Myocyte (in vitro differentiated cells): ENCODE results near the gene PHF21B. TPM values are rescaled to one million over a fixed set of nuclear protein-coding genes. Genes with fewer than 3 reads are reported as not detected.
A peak's percentile ranks its signal among the peaks of the same experiment; 100 is the strongest.

Source experiments
- DNase-seq: peaks from one replicate; pipeline ENCODE4 v3.0.0-alpha.2; 2012; ENCODE audit warnings: low read depth
- total RNA-seq: library from RNA; depleted of rRNA; stranded (reverse); fragments of >200 nt; gene quantifications from 2 replicates; pipeline ENCODE4 v1.2.3, GENCODE V29; 2014

The PHF21B gene
- total RNA-seq, 1 donor from 2014 or later = 0.35 TPM

GRCh38 chr22:45019861-45020655 is 10.3 kb upstream of the PHF21B start:
- no peak for DNase-seq

DNA sequence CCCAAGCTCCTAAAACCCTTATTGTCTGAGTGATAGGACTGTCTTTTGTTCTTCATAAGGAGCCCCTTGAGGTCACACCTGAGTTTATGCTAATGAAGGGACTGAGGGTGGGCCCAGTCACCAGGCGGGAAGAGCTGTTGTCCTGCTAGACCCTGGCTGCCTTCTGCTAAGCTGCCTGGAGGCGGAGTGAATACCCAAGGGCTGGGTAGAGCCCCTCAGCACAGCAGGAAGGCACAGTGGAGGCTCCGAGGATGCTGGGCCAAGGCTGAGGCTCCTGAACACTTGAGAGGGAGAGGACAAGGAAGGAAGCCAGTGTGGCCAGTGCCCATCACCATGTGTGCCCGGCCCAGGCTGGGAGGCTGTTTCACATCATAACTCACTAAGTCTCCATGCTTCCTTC is 4.8 kb upstream of the PHF21B start:
- DNase-seq = no peak

GRCh38 chr22:45013138-45013537 is 3.3 kb upstream of the PHF21B start:
- DNase-seq = no peak

GRCh38 chr22:45010532-45010900 is 711 bp upstream of the PHF21B start:
- no peak for DNase-seq

GRCh38 chr22:45008751-45009605 is 827 bp downstream of the PHF21B start:
- DNase-seq = peak; percentile 22

DNA sequence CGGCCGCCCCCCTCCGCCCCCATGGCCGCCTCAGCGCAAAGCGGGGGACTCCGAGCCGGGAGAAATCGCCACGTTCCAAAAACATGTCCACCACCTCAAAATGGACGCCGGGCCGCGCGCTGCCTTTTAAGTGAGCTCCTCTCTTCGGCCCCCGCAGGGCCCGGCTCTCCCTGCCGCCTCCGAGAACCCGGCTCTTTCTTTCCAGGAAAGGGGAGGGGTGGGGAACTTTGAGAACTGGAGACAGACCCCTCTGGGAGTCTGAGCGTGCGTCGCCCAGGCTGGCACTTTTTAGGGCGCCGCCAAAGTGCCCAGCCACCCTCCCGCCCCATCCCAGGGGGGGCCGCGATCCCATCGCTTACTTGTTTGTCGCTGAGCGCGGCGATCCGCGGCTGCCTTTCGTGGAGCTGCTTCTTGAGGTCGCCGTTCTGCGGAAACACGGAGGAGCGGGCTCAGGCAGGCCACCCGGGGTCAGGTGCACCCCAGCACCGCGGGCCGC is 1.6 kb downstream of the PHF21B start:
- DNase-seq = peak; percentile 4

- peak; percentile 56 for DNase-seq
Observed at GRCh38 chr22:45007391-45008185, 2.2 kb downstream of the PHF21B start.

DNA sequence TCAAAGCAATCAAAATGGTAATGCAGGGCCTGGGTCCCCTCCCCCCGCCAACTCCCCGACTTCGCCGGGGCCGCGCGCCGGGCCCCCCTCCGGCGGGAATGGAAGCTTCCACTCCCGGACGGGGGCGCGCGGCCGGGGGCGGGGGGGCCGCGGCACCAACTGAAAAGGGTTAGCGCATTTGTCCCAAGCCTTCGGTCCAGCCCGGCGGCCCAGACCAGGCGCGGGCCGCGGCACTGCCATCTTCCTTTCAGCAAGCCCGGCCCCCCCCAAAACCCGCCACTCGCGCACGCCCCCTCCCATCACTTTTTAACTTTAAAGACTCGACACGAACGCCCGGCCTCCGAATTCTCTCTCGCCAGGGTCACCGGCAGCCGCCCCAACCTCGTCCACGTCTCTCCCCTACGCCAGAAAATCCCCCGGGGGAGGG is 2.8 kb downstream of the PHF21B start:
- peak; percentile 2 for DNase-seq

DNA sequence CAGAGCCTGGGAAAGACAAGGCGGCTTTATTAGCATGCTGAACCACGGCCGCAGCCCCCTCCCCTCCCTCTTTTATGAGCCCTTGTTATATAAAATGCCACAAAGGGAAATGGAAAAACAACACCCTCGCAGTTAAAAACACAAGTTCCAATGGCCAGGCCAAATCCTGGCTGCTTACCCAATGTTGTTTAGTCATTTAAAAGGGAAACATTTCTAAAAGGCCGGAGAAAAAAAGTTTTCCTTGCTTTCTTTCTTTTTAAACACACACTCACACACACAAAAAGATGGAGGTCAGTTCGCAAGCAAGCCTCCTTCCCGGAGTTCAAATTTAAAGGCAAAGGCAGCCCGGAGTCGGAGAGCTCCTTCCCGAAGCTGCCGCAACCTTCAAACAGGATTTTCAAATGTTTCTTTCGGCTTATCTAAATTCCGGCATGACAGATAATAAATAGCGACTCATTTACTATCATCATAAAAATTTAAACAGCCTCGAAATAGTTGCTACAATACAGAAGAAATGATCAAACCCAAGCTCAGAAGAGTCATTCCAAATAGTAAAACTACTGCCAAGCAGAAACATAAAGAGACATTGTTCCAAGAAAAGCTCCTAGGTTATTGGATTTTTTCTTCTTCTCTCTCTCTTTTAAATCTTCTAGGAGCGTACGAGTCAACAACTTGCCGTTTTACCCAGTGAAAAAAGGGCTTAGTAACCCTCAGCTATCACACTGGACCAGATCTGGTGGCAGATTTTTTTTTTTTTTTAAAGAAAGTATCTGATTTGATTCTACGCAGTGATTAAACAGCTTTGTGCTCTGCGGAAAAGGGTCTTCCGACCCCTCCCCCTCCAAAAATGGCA is 3.5 kb downstream of the PHF21B start:
- peak; percentile 1 for DNase-seq

DNA sequence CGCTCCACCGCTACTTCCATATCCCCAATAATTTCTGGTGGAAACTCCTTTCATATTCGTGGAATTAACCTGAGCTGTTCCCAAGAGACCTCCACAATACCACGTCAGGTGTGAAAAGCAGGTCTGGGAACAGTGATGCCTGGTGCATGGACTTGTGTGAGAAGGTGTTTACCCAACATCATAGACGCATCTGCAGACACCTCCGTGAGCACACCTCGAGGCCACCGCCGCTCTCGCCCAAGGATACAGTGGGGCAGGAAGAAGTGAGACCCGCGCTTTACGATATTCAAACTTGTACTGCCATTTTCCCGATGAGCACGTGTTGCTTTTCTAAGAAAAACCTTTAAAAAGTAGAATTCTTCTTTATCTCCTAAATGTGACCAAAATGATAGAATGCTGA is 8.2 kb downstream of the PHF21B start:
- no peak for DNase-seq

GRCh38 chr22:45000330-45000729 is 9.5 kb downstream of the PHF21B start:
- no peak for DNase-seq

DNA sequence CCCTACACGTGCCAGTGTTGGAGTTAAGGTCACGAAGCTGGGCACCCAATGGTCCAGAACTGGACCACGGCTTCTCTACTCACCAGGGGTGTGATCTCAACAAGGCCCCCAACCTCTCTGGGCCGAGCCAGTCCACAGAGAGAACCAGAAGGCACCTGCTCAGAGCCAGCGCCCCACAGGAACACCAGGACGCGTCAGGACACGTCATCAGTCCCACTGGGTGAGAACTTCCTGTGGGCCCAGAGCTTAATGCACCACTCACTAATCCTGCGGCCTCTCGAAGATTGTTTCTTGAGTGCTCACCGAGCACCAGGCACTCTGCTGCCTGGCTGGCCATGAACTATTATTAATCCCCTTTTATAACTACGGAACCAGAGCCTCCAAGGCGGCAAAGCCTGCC is 10.1 kb downstream of the PHF21B start:
- DNase-seq = no peak

DNA sequence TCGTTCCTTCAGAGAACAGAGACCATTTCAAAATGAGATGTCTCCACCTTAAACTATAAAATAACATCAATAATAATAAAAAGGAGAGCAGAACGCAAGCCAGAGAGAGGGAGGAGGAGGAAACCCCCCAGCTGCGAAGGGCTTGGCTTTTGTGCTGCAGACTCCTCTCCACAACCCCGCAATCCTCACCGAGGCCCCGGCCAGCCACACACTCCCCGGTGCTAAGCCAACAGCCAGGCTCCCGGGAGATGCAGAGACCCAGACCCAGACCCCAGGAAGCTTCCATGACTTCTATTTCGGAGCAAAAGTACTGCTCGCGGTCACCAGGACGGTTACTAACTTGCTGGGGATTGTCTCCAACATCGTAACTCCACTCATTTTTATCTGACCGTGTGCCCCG is 10.6 kb downstream of the PHF21B start:
- DNase-seq = no peak

DNA sequence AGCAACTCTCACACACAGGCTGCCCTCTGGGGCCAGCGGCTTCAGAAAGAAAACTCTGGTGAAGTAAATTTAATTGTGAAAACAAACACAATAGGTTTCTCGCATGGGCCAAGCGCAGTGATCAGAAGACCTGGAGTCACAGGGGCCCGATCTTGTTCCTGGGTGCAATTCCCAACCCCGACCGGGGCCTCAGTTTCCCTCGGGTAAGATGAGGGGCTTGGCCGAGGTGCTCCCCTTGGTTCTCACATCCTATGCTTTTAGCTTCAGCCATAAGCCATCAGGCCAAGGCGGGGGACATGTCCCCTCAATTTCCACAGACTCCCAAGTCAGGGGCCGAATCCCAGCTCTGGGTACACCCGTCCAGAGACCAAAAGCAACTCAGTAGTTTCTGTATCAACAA is 11.5 kb downstream of the PHF21B start:
- DNase-seq = no peak

- no peak for DNase-seq
Observed at GRCh38 chr22:44997060-44997459, 12.7 kb downstream of the PHF21B start.

DNA sequence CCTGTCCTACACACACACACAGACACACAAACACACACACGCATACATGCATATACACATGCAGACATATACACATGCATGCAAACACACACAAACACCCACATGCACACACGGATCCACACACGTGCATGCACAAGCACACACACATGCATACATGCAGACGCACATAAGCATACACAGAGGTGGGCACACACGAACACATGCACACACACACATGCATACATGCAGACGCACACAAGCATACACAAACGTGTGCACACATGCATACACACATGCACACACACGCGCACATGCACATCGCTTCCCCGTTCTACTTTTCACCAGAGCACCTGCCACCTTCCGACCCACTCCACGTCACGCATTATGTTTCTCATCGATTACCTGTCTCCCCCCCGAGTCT is 13.2 kb downstream of the PHF21B start:
- no peak for DNase-seq

DNA sequence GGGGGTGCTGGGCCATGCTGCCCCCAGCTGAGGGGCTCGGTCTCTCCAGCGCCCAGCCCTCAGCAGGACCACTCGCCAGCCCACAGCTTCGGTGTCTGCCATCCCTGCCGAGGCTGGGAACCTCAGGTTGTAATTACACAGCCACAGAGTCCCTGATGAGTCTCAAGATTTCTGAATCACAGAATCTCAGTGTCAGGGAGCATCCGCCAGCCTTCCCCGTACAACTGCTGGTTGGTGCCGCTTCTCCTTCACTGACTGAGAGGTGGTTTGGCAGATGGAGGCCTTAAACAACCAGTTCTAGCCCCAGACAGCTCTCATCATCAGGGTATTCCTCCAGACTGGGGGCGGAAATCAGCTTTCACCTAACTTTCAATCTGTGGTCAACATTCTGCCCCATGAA is 13.7 kb downstream of the PHF21B start:
- no peak for DNase-seq

GRCh38 chr22:44995715-44996114 is 14.1 kb downstream of the PHF21B start:
- DNase-seq = no peak

DNA sequence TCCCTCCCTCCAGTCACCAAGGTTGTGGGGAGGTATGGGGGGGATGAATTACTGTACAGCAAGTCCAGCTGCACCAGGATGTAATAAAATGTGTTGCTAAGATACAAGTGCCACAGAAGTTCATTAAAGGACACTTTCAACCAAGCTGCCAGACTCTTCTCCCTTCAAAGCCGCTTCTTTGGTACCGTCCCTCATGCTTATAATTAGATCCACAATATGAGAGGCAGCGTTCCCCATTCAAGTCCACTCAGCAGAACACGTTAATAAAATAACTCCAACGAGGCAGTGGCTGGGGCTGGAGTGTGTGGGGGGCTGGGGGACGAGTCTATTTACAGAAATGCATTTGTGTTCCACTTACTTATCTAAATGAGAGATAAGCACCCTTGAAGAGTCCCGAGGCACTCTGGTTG is 14.7 kb downstream of the PHF21B start:
- DNase-seq = peak; percentile 2

- DNase-seq = no peak
Observed at GRCh38 chr22:44994399-44995104, 15.3 kb downstream of the PHF21B start.
